ENCODE data around the gene RIC8B.

RIC8B gene

GRCh38 chr12:106732890-106733289 lies 41.6 kb upstream of the RIC8B start:
- Histone ChIP-seq H3K18ac (ENCODE audit: low read depth in 1 of 2, low read length in 2 of 2) (no peak overlapping the region), H3K9ac (ENCODE audit: low read length) (no peak overlapping the region), H3K9me3 (ENCODE audit: control insufficient read depth, low read length) (no peaks in the 10 kb centered on the region), H3K14ac (ENCODE audit: low read length in 2 of 2) (no peak overlapping the region), H2BK12ac (ENCODE audit: low read length in 2 of 2) (no peak overlapping the region), H3K4me2 (ENCODE audit: low read length, poor library complexity, severe bottlenecking) (no peak overlapping the region), H2AK5ac (ENCODE audit: low read length, severe bottlenecking) (no peak overlapping the region), H4K91ac (ENCODE audit: low read length) (no peak overlapping the region), H3K4me3 (ENCODE audit: insufficient read depth in 1 of 2, low read depth in 1 of 2, low read length in 2 of 2) (no peak overlapping the region), H3K4ac (ENCODE audit: low read depth in 1 of 2, low read length in 2 of 2) (no peak overlapping the region), H2AFZ (ENCODE audit: low read depth, low read length) (no peak overlapping the region), H4K8ac (ENCODE audit: low read length) (no peak overlapping the region), H2BK5ac (ENCODE audit: low read depth, low read length, poor library complexity, severe bottlenecking) (no peak overlapping the region), H3K79me1 (replicated peaks; ENCODE audit: low read length, poor library complexity, severe bottlenecking) (no peaks in the 10 kb centered on the region), H3K4me1 (ENCODE audit: control insufficient read depth, insufficient read depth, low read depth, low read length) (no peaks in the 10 kb centered on the region), H3K27ac (ENCODE audit: low read length, poor library complexity, severe bottlenecking) (no peak overlapping the region), H3K23ac (ENCODE audit: low read length in 2 of 2) (no peak overlapping the region), H3K36me3 (ENCODE audit: control insufficient read depth in 1 of 2, insufficient read depth in 2 of 2, low read depth in 1 of 2, low read length in 2 of 2) (no peaks in the 10 kb centered on the region), H3K27me3 (ENCODE audit: control insufficient read depth in 1 of 2, insufficient read depth in 1 of 2, low read length in 2 of 2) (peaks cover 0 to 3% of the 10 kb centered on the region in 2 experiments), H2BK15ac (ENCODE audit: low read depth, poor library complexity, severe bottlenecking) (no peak overlapping the region), H2BK120ac (ENCODE audit: low read depth, low read length) (no peak overlapping the region)
- no peak for DNase-seq
- WGBS = 93% methylated on average over 5 of the region's 5 CpGs

DNA sequence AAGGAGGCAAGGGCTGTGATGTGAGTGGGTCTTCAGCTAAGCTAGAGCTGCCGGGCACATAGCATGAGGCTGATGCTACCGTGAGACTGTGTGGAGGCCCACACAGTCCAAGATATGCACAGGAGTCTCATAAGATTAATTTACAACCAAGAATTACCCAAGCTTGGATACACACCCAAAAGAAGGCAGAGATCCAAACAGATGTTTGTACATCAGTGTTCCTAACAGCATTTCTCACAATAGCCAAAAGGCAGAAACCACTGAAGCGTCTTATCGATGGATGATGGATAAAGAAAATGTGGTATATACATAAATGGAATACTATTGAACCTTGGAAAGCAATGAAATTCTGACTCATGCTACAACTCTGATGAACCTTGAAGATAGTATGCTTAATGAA lies 40.8 kb upstream of the RIC8B start:
- Histone ChIP-seq H3K4me2 (ENCODE audit: low read length, poor library complexity, severe bottlenecking) (no peak overlapping the region), H3K9me3 (ENCODE audit: control insufficient read depth, low read length) (no peaks in the 10 kb centered on the region), H2BK15ac (ENCODE audit: low read depth, poor library complexity, severe bottlenecking) (no peak overlapping the region), H3K14ac (ENCODE audit: low read length in 2 of 2) (no peak overlapping the region), H3K79me1 (replicated peaks; ENCODE audit: low read length, poor library complexity, severe bottlenecking) (no peaks in the 10 kb centered on the region), H4K91ac (ENCODE audit: low read length) (no peak overlapping the region), H2BK120ac (ENCODE audit: low read depth, low read length) (no peak overlapping the region), H3K4me1 (ENCODE audit: control insufficient read depth, insufficient read depth, low read depth, low read length) (no peaks in the 10 kb centered on the region), H2BK12ac (ENCODE audit: low read length in 2 of 2) (no peak overlapping the region), H3K4me3 (ENCODE audit: insufficient read depth in 1 of 2, low read depth in 1 of 2, low read length in 2 of 2) (no peak overlapping the region), H3K27me3 (ENCODE audit: control insufficient read depth in 1 of 2, insufficient read depth in 1 of 2, low read length in 2 of 2) (peaks cover 0 to 3% of the 10 kb centered on the region in 2 experiments), H2AK5ac (ENCODE audit: low read length, severe bottlenecking) (no peak overlapping the region), H4K8ac (ENCODE audit: low read length) (no peak overlapping the region), H3K27ac (ENCODE audit: low read length, poor library complexity, severe bottlenecking) (no peak overlapping the region), H2AFZ (ENCODE audit: low read depth, low read length) (no peak overlapping the region), H3K36me3 (ENCODE audit: control insufficient read depth in 1 of 2, insufficient read depth in 2 of 2, low read depth in 1 of 2, low read length in 2 of 2) (no peaks in the 10 kb centered on the region), H2BK5ac (ENCODE audit: low read depth, low read length, poor library complexity, severe bottlenecking) (no peak overlapping the region), H3K23ac (ENCODE audit: low read length in 2 of 2) (no peak overlapping the region), H3K9ac (ENCODE audit: low read length) (no peak overlapping the region), H3K18ac (ENCODE audit: low read depth in 1 of 2, low read length in 2 of 2) (no peak overlapping the region), H3K4ac (ENCODE audit: low read depth in 1 of 2, low read length in 2 of 2) (no peak overlapping the region)
- WGBS = 94% methylated on average over 4 of the region's 4 CpGs
- no peak for DNase-seq

GRCh38 chr12:106736051-106736957 lies 38.2 kb upstream of the RIC8B start:
- no peaks in the 10 kb centered on the region for H3K9me3 ChIP-seq (ENCODE audit: control insufficient read depth, low read length)
- H3K79me1 ChIP-seq (replicated peaks; ENCODE audit: low read length, poor library complexity, severe bottlenecking) = no peaks in the 10 kb centered on the region
- no peak overlapping the region for H3K9ac ChIP-seq (ENCODE audit: low read length)
- peaks cover 0 to 3% of the 10 kb centered on the region in 2 experiments for H3K27me3 ChIP-seq (ENCODE audit: control insufficient read depth in 1 of 2, insufficient read depth in 1 of 2, low read length in 2 of 2)
- H2BK120ac ChIP-seq (ENCODE audit: low read depth, low read length) = no peak overlapping the region
- DNase-seq = no peak
- no peak overlapping the region for H2BK15ac ChIP-seq (ENCODE audit: low read depth, poor library complexity, severe bottlenecking)
- H3K4me3 ChIP-seq (ENCODE audit: insufficient read depth in 1 of 2, low read depth in 1 of 2, low read length in 2 of 2) = no peak overlapping the region
- H2BK5ac ChIP-seq (ENCODE audit: low read depth, low read length, poor library complexity, severe bottlenecking) = no peak overlapping the region
- no peak overlapping the region for H3K18ac ChIP-seq (ENCODE audit: low read depth in 1 of 2, low read length in 2 of 2)
- WGBS = 72% methylated on average over 7 of the region's 9 CpGs
- H3K23ac ChIP-seq (ENCODE audit: low read length in 2 of 2) = no peak overlapping the region
- H2BK12ac ChIP-seq (ENCODE audit: low read length in 2 of 2) = no peak overlapping the region
- H4K8ac ChIP-seq (ENCODE audit: low read length) = no peak overlapping the region
- H2AFZ ChIP-seq (ENCODE audit: low read depth, low read length) = no peak overlapping the region
- H3K4me2 ChIP-seq (ENCODE audit: low read length, poor library complexity, severe bottlenecking) = no peak overlapping the region
- no peak overlapping the region for H3K14ac ChIP-seq (ENCODE audit: low read length in 2 of 2)
- no peak overlapping the region for H3K27ac ChIP-seq (ENCODE audit: low read length, poor library complexity, severe bottlenecking)
- no peaks in the 10 kb centered on the region for H3K4me1 ChIP-seq (ENCODE audit: control insufficient read depth, insufficient read depth, low read depth, low read length)
- no peaks in the 10 kb centered on the region for H3K36me3 ChIP-seq (ENCODE audit: control insufficient read depth in 1 of 2, insufficient read depth in 2 of 2, low read depth in 1 of 2, low read length in 2 of 2)
- H3K4ac ChIP-seq (ENCODE audit: low read depth in 1 of 2, low read length in 2 of 2) = no peak overlapping the region
- no peak overlapping the region for H2AK5ac ChIP-seq (ENCODE audit: low read length, severe bottlenecking)
- no peak overlapping the region for H4K91ac ChIP-seq (ENCODE audit: low read length)

DNA sequence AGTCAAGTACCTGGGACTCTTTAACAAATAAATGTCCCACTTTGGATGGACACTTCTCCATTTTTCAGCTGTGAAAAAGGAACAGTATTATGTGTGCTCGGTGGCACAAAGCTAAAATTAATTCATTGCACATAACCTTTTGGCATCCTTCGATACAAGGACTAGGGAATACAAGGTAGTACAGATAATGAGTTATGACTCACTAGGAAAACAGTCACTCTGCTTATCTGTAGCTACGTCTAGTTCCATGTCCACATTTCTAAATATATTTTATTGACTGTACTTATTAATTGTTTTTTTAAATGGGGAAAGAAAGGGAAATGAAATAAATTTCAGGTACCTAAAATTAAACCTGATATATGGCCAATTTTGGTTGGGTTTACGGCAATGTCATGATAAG lies 35.2 kb upstream of the RIC8B start:
- Histone ChIP-seq H3K27me3 (ENCODE audit: control insufficient read depth in 1 of 2, insufficient read depth in 1 of 2, low read length in 2 of 2) (peaks cover 4 to 11% of the 10 kb centered on the region in 2 experiments), H2AFZ (ENCODE audit: low read depth, low read length) (no peak overlapping the region), H3K4me3 (ENCODE audit: insufficient read depth in 1 of 2, low read depth in 1 of 2, low read length in 2 of 2) (no peak overlapping the region), H3K23ac (ENCODE audit: low read length in 2 of 2) (no peak overlapping the region), H4K8ac (ENCODE audit: low read length) (no peak overlapping the region), H3K9ac (ENCODE audit: low read length) (no peak overlapping the region), H3K9me3 (ENCODE audit: control insufficient read depth, low read length) (no peaks in the 10 kb centered on the region), H2BK120ac (ENCODE audit: low read depth, low read length) (no peak overlapping the region), H3K18ac (ENCODE audit: low read depth in 1 of 2, low read length in 2 of 2) (no peak overlapping the region), H2AK5ac (ENCODE audit: low read length, severe bottlenecking) (no peak overlapping the region), H2BK12ac (ENCODE audit: low read length in 2 of 2) (no peak overlapping the region), H3K4me1 (ENCODE audit: control insufficient read depth, insufficient read depth, low read depth, low read length) (no peaks in the 10 kb centered on the region), H3K14ac (ENCODE audit: low read length in 2 of 2) (no peak overlapping the region), H2BK15ac (ENCODE audit: low read depth, poor library complexity, severe bottlenecking) (no peak overlapping the region), H3K27ac (ENCODE audit: low read length, poor library complexity, severe bottlenecking) (no peak overlapping the region), H3K4ac (ENCODE audit: low read depth in 1 of 2, low read length in 2 of 2) (no peak overlapping the region), H3K4me2 (ENCODE audit: low read length, poor library complexity, severe bottlenecking) (no peak overlapping the region), H3K79me1 (replicated peaks; ENCODE audit: low read length, poor library complexity, severe bottlenecking) (no peaks in the 10 kb centered on the region), H3K36me3 (ENCODE audit: control insufficient read depth in 1 of 2, insufficient read depth in 2 of 2, low read depth in 1 of 2, low read length in 2 of 2) (no peaks in the 10 kb centered on the region), H4K91ac (ENCODE audit: low read length) (no peak overlapping the region), H2BK5ac (ENCODE audit: low read depth, low read length, poor library complexity, severe bottlenecking) (no peak overlapping the region)
- 100% methylated on average over 1 of the region's 4 CpGs for WGBS
- no peak for DNase-seq

Measured in mesenchymal stem cell (in vitro differentiated cells and primary cell).